ENCODE measurements around the gene TBC1D21. TPM values are rescaled to one million over a fixed set of nuclear protein-coding genes. Genes with fewer than 3 reads are reported as not detected.

TBC1D21 gene
- total and polyA plus RNA-seq, 8 donors, result not detected

- WGBS, 2 donors, result 75 to 82% methylated on average over 7 of the region's 7 CpGs
- H3K27me3 ChIP-seq, result no peaks in the 10 kb centered on the region
- no peaks in the 10 kb centered on the region for H3K36me3 ChIP-seq
- no peak overlapping the region for H3K4me3 ChIP-seq
- no peak overlapping the region for H3K27ac ChIP-seq
- DNase-seq (no peak), ATAC-seq (no peak), FAIRE-seq (no peak)
- no peaks in the 10 kb centered on the region for H3K9me3 ChIP-seq
- H3K4me1 ChIP-seq, result no peaks in the 10 kb centered on the region
- no peak for TF ChIP-seq CTCF (IDR thresholded peaks at IDR 0.05)
- intact Hi-C loops (cut with DNase I), result no loop called here
Measured at GRCh38 chr15:73912030-73912596, 38.7 kb downstream of the TBC1D21 start.

- intact Hi-C loops (cut with DNase I), result no loop called here
- Histone ChIP-seq H3K27ac (no peak overlapping the region), H3K36me3 (no peaks in the 10 kb centered on the region), H3K27me3 (no peaks in the 10 kb centered on the region), H3K4me3 (no peak overlapping the region), H3K4me1 (no peaks in the 10 kb centered on the region), H3K9me3 (no peaks in the 10 kb centered on the region)
- DNase-seq, result no peak
- ATAC-seq, result no peak
- no peak for FAIRE-seq
- 89 to 91% methylated on average over 3 of the region's 3 CpGs for WGBS, 2 donors
- no peak for TF ChIP-seq CTCF (IDR thresholded peaks at IDR 0.05)
Measured at GRCh38 chr15:73914145-73914544, 40.8 kb downstream of the TBC1D21 start.

GRCh38 chr15:73915082-73915481 is 41.7 kb downstream of the TBC1D21 start:
- Histone ChIP-seq H3K27ac (no peak overlapping the region), H3K4me3 (no peak overlapping the region), H3K9me3 (no peaks in the 10 kb centered on the region), H3K27me3 (no peaks in the 10 kb centered on the region), H3K36me3 (no peaks in the 10 kb centered on the region), H3K4me1 (no peaks in the 10 kb centered on the region)
- ATAC-seq (no peak), FAIRE-seq (no peak), DNase-seq (no peak)
- intact Hi-C loops (cut with DNase I), result no loop called here
- 56 to 72% methylated on average over 2 of the region's 2 CpGs for WGBS, 2 donors
- no peak for TF ChIP-seq CTCF (IDR thresholded peaks at IDR 0.05)

- DNase-seq (no peak), ATAC-seq (no peak), FAIRE-seq (no peak)
- 83 to 94% methylated on average over 3 of the region's 3 CpGs for WGBS, 2 donors
- no peaks in the 10 kb centered on the region for H3K27me3 ChIP-seq
- TF ChIP-seq CTCF (IDR thresholded peaks at IDR 0.05), result no peak
- no peaks in the 10 kb centered on the region for H3K36me3 ChIP-seq
- intact Hi-C loops (cut with DNase I), result no loop called here
- no peak overlapping the region for H3K4me3 ChIP-seq
- H3K27ac ChIP-seq, result no peak overlapping the region
- no peaks in the 10 kb centered on the region for H3K9me3 ChIP-seq
- H3K4me1 ChIP-seq, result no peaks in the 10 kb centered on the region
Measured at GRCh38 chr15:73918784-73919183, 45.4 kb downstream of the TBC1D21 start.

GRCh38 chr15:73919706-73920105 is 46.3 kb downstream of the TBC1D21 start:
- WGBS, 2 donors, result 90 to 92% methylated on average over 6 of the region's 6 CpGs
- Histone ChIP-seq H3K27ac (no peak overlapping the region), H3K4me1 (no peaks in the 10 kb centered on the region), H3K4me3 (no peak overlapping the region), H3K9me3 (no peaks in the 10 kb centered on the region), H3K27me3 (no peaks in the 10 kb centered on the region), H3K36me3 (no peaks in the 10 kb centered on the region)
- FAIRE-seq, result no peak
- no peak for ATAC-seq
- no peak for TF ChIP-seq CTCF (IDR thresholded peaks at IDR 0.05)
- intact Hi-C loops (cut with DNase I), result no loop called here
- DNase-seq, result no peak

Data from pancreas (tissue), 10 donors.